ENCODE measurements around the gene CACNA2D2. TPM values are rescaled to one million over a fixed set of nuclear protein-coding genes. Genes with fewer than 3 reads are reported as not detected.
A peak's percentile ranks its signal among the peaks of the same experiment; 100 is the strongest.

CACNA2D2 gene
- total RNA-seq, 4 donors from 2014 or later = 1.5 to 3.3 (median 2.9) TPM

DNA sequence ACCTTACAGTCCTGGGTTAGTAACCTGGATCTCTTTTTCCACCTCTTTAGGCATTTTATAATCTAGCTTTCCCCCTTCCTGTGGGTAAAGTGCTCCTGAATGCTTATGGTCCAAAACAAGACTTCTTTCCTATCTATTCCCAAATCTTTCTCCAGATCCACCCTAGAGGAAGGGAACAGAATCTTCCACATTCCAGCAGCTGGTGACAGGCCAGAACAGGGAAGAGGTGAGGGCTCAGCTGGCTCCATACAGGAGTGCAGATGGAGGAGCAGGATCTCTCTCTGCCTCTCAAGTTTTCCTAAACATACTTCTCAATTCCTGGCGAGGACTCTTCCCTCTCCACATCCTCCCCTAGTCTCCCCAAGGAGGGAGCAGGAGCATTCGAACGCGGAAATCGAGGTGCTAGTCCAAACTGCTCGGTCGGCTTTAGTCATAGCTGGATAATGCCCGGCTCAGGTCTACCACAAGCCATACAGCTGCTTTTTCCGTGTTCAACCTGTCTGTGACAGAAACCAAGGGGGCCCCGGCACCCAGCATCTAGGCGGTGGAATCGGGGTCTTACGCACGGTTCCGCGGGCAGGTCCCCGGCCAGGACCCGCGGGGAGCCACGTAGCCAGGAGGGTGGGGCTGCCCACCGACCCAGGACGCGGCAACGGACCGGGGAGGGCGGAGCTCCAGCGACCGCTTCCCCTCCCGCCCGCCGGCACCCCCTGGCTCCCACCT is 166.8 kb downstream of the CACNA2D2 start:
- peaks cover 2 to 3% of the 10 kb centered on the region in 2 donors for H3K36me3 ChIP-seq
- WGBS, 2 donors = 0 to 3% methylated on average over 8 to 9 of the region's 31 CpGs
- intact Hi-C loops (cut with DNase I) = no loop called here
- no peak for DNase-seq
- peaks cover 36 to 62% of the 10 kb centered on the region in 2 donors for H3K4me1 ChIP-seq
- TF ChIP-seq, protein P1, sequence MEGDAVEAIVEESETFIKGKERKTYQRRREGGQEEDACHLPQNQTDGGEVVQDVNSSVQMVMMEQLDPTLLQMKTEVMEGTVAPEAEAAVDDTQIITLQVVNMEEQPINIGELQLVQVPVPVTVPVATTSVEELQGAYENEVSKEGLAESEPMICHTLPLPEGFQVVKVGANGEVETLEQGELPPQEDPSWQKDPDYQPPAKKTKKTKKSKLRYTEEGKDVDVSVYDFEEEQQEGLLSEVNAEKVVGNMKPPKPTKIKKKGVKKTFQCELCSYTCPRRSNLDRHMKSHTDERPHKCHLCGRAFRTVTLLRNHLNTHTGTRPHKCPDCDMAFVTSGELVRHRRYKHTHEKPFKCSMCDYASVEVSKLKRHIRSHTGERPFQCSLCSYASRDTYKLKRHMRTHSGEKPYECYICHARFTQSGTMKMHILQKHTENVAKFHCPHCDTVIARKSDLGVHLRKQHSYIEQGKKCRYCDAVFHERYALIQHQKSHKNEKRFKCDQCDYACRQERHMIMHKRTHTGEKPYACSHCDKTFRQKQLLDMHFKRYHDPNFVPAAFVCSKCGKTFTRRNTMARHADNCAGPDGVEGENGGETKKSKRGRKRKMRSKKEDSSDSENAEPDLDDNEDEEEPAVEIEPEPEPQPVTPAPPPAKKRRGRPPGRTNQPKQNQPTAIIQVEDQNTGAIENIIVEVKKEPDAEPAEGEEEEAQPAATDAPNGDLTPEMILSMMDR (IDR thresholded peaks at IDR 0.05) = peak in 1 of 6 experiments; percentile 12
- no peak for TF ChIP-seq POLR2A (IDR thresholded peaks at IDR 0.05)
- no peaks in the 10 kb centered on the region for H3K27me3 ChIP-seq
- no peaks in the 10 kb centered on the region for H3K9me3 ChIP-seq
- H3K4me3 ChIP-seq (replicated peaks in 1 of 3) = peak overlapping the region; percentile 49 to 79 (median 78)
- peak overlapping the region; percentile 83 to 96 (median 91) for H3K27ac ChIP-seq

GRCh38 chr3:50334339-50335075 is 168.9 kb downstream of the CACNA2D2 start:
- intact Hi-C loops (cut with DNase I) = no loop called here
- WGBS, 2 donors = 54 to 60% methylated on average over 5 of the region's 5 CpGs
- peaks cover 24% of the 10 kb centered on the region in 2 donors for H3K36me3 ChIP-seq
- H3K9me3 ChIP-seq = no peaks in the 10 kb centered on the region
- peak overlapping the region; percentile 83 to 96 (median 91) for H3K27ac ChIP-seq
- no peaks in the 10 kb centered on the region for H3K27me3 ChIP-seq
- H3K4me1 ChIP-seq = peaks cover 36 to 57% of the 10 kb centered on the region in 2 donors
- no peak overlapping the region for H3K4me3 ChIP-seq (replicated peaks in 1 of 3)
- no peak for TF ChIP-seq POLR2A (IDR thresholded peaks at IDR 0.05)
- TF ChIP-seq, protein P1 (IDR thresholded peaks at IDR 0.05) = no peak
- no peak for DNase-seq

DNA sequence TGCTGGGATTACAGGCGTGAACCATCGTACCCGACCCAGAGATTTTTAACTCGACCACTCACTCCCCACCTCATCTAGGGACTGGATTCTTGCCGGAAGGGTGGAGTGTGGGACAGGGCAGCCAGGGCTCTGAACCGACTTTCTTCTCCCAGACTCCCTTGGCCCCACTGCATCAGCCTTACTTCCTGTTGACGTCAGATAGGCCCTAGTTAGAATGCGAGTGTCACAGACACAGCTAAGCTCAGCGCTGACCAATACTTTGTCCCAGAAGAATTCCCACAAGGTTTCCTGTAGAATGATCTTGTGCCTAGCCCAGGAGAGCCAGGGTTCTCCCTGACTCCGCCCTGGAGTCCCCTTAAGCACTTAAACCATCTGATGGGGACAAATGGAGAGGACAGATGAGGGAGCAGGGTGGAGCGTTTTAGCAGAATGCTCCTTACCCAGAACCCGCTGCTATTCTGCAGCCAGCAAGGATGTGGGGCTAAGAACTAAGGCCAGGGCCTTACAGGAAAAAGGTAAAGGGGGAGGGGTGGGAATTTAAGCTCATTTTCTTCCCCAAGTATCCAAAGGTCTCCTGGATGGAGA is 169.6 kb downstream of the CACNA2D2 start:
- intact Hi-C loops (cut with DNase I) = no loop called here
- H3K4me1 ChIP-seq = peaks cover 36 to 54% of the 10 kb centered on the region in 2 donors
- no peak overlapping the region for H3K4me3 ChIP-seq (replicated peaks in 1 of 3)
- 79 to 83% methylated on average over 10 to 11 of the region's 12 CpGs for WGBS, 2 donors
- no peaks in the 10 kb centered on the region for H3K9me3 ChIP-seq
- DNase-seq = no peak
- peak overlapping the region; percentile 83 to 96 (median 91) for H3K27ac ChIP-seq
- TF ChIP-seq, protein P1 (IDR thresholded peaks at IDR 0.05) = no peak
- no peak for TF ChIP-seq POLR2A (IDR thresholded peaks at IDR 0.05)
- peaks cover 25 to 28% of the 10 kb centered on the region in 2 donors for H3K36me3 ChIP-seq
- no peaks in the 10 kb centered on the region for H3K27me3 ChIP-seq

GRCh38 chr3:50331364-50331907 is 172.0 kb downstream of the CACNA2D2 start:
- Histone ChIP-seq H3K27ac (no peak overlapping the region), H3K36me3 (peaks cover 25 to 28% of the 10 kb centered on the region in 2 donors), H3K4me1 (peaks cover 42 to 55% of the 10 kb centered on the region in 2 donors), H3K27me3 (no peaks in the 10 kb centered on the region), H3K4me3 (replicated peaks in 1 of 3) (no peak overlapping the region), H3K9me3 (no peaks in the 10 kb centered on the region)
- DNase-seq = no peak
- no peak for TF ChIP-seq POLR2A (IDR thresholded peaks at IDR 0.05)
- TF ChIP-seq, protein P1 (IDR thresholded peaks at IDR 0.05) = no peak
- 93 to 95% methylated on average over 17 to 19 of the region's 19 CpGs for WGBS, 2 donors
- intact Hi-C loops (cut with DNase I) = no loop called here
